NCI-H226 (cell line): ENCODE measurements around the gene RPL22L1.
"Not testable (repeated sequence)": the region's sequence is repeated elsewhere in the genome, so short reads cannot be mapped to it uniquely, and the experiment has no call there.

Experiments
- DNase-seq: peaks from one replicate; pipeline ENCODE4 v3.0.0-alpha.2; 2015

The RPL22L1 gene

GRCh38 chr3:170877311-170877710 lies 7.3 kb upstream of the RPL22L1 start:
- not testable (repeated sequence) for DNase-seq

GRCh38 chr3:170876537-170876936 lies 6.5 kb upstream of the RPL22L1 start:
- no peak for DNase-seq

- no peak for DNase-seq
These were observed 780 bp downstream of the RPL22L1 start for GRCh38 chr3:170869239-170869590.

- DNase-seq: no peak
These were observed 1.3 kb downstream of the RPL22L1 start for GRCh38 chr3:170868577-170869238.

GRCh38 chr3:170867143-170867937 lies 2.7 kb downstream of the RPL22L1 start:
- DNase-seq: no peak

- DNase-seq: no peak
These were observed 3.5 kb downstream of the RPL22L1 start for GRCh38 chr3:170866499-170866898.

- DNase-seq: no peak
These were observed 4.5 kb downstream of the RPL22L1 start for GRCh38 chr3:170865209-170866094.

GRCh38 chr3:170864525-170865208 lies 5.3 kb downstream of the RPL22L1 start:
- DNase-seq: no peak

GRCh38 chr3:170863816-170864215 lies 6.2 kb downstream of the RPL22L1 start:
- no peak for DNase-seq

- DNase-seq: no peak
These were observed 7.2 kb downstream of the RPL22L1 start for GRCh38 chr3:170862618-170863374.

- DNase-seq: no peak
These were observed 11.4 kb downstream of the RPL22L1 start for GRCh38 chr3:170858599-170858998.

GRCh38 chr3:170852324-170852723 lies 17.7 kb downstream of the RPL22L1 start:
- DNase-seq: no peak

- no peak for DNase-seq
These were observed 21.6 kb downstream of the RPL22L1 start for GRCh38 chr3:170848292-170848917.

GRCh38 chr3:170844377-170844776 lies 25.6 kb downstream of the RPL22L1 start:
- no peak for DNase-seq

GRCh38 chr3:170840291-170840859 lies 29.6 kb downstream of the RPL22L1 start:
- no peak for DNase-seq

- no peak for DNase-seq
These were observed 30.4 kb downstream of the RPL22L1 start for GRCh38 chr3:170839518-170840100.

- no peak for DNase-seq
These were observed 33.5 kb downstream of the RPL22L1 start for GRCh38 chr3:170836491-170836890.

- no peak for DNase-seq
These were observed 34.7 kb downstream of the RPL22L1 start for GRCh38 chr3:170835336-170835735.

- no peak for DNase-seq
These were observed 39.4 kb downstream of the RPL22L1 start for GRCh38 chr3:170830580-170830979.

- DNase-seq: no peak
These were observed 40.3 kb downstream of the RPL22L1 start for GRCh38 chr3:170829546-170830272.
